GM19035 (cell line): ENCODE data around the gene NR2F2.

Experiments
- ATAC-seq: cut with Tn5 transposase; IDR thresholded peaks from one replicate; pipeline ENCODE4 v1.9.1; 2021; ENCODE audit not compliant: unreplicated experiment

The NR2F2 gene

GRCh38 chr15:96352604-96353405 is 22.3 kb downstream of the NR2F2 start:
- ATAC-seq = no peak

- no peak for ATAC-seq
Observed at GRCh38 chr15:96353416-96353929, 23.0 kb downstream of the NR2F2 start.

- no peak for ATAC-seq
Observed at GRCh38 chr15:96353930-96354730, 23.6 kb downstream of the NR2F2 start.

GRCh38 chr15:96354731-96355567 is 24.4 kb downstream of the NR2F2 start:
- no peak for ATAC-seq

- ATAC-seq = no peak
Observed at GRCh38 chr15:96355568-96356187, 25.2 kb downstream of the NR2F2 start.

GRCh38 chr15:96356494-96357455 is 26.3 kb downstream of the NR2F2 start:
- ATAC-seq = peak; percentile 91

- no peak for ATAC-seq
Observed at GRCh38 chr15:96358001-96358801, 27.7 kb downstream of the NR2F2 start.

GRCh38 chr15:96358821-96359615 is 28.5 kb downstream of the NR2F2 start:
- ATAC-seq = no peak

- no peak for ATAC-seq
Observed at GRCh38 chr15:96359616-96360521, 29.4 kb downstream of the NR2F2 start.

GRCh38 chr15:96360581-96361308 is 30.2 kb downstream of the NR2F2 start:
- no peak for ATAC-seq

- no peak for ATAC-seq
Observed at GRCh38 chr15:96361309-96362010, 31.0 kb downstream of the NR2F2 start.

GRCh38 chr15:96362011-96362754 is 31.7 kb downstream of the NR2F2 start:
- ATAC-seq = no peak

GRCh38 chr15:96362755-96363651 is 32.5 kb downstream of the NR2F2 start:
- no peak for ATAC-seq

- ATAC-seq = no peak
Observed at GRCh38 chr15:96363707-96364106, 33.2 kb downstream of the NR2F2 start.
